ENCODE data around the gene LRRC10B.

- TF ChIP-seq POLR2A (IDR thresholded peaks at IDR 0.05) (no peak), CTCF (IDR thresholded peaks at IDR 0.05) (no peak), POLR2AphosphoS5 (IDR thresholded peaks at IDR 0.05) (no peak)
These were observed 37.4 kb downstream of the LRRC10B start for GRCh38 chr11:61545921-61546320.

All from stomach (tissue), 4 donors.